GM21825 (cell line): Measurements from ENCODE around the gene OGT.
A peak's percentile ranks its signal among the peaks of the same experiment; 100 is the strongest.
"Not testable (repeated sequence)": the region's sequence is repeated elsewhere in the genome, so short reads cannot be mapped to it uniquely, and the experiment has no call there.

Source experiments
- ATAC-seq: cut with Tn5 transposase; IDR thresholded peaks from one replicate; pipeline ENCODE4 v1.9.1; 2021; ENCODE audit warnings: mild to moderate bottlenecking, moderate library complexity; ENCODE audit not compliant: unreplicated experiment

The OGT gene

GRCh38 chrX:71579136-71579989 is 46.5 kb downstream of the OGT start:
- ATAC-seq: no peak

DNA sequence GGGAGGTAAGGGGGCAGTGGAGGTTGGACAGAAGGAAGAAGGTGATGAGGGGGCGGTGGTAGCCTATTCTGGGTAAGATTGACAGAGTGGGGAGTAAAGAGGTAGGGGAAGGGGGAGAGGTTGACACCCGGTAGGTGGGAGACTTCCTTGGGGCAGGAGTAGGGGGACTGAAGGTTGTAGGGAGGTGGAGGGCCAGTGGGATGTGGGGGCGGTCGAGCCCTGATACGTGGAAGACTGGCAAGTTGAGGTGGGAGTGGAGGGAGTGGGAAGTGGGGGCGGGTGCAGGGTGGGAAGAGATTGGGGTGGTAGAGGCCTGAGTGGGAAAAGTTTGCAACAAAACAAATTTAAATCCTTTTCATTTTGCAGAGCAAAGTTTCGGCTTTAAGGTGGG is 47.1 kb downstream of the OGT start:
- no peak for ATAC-seq

DNA sequence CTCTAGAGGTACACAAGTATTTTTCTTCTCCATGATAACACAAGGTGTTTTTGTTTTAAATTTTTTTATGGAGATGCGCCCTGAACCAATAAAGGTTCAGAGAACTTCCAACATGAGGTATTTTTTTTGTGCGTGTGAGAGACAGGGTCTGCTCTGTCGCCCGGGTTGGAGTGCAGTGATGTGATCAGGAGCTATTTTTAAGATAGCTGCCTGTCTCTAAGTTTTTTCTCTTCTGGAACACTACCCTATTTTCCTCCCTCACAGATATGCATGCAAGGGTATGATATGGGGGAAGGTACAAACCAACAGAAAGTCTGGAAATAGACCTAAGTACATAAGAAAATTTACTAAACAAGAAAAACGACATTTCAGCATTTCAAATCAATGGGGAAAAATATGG is 48.3 kb downstream of the OGT start:
- ATAC-seq: no peak

GRCh38 chrX:71586929-71587328 is 54.0 kb downstream of the OGT start:
- no peak for ATAC-seq

DNA sequence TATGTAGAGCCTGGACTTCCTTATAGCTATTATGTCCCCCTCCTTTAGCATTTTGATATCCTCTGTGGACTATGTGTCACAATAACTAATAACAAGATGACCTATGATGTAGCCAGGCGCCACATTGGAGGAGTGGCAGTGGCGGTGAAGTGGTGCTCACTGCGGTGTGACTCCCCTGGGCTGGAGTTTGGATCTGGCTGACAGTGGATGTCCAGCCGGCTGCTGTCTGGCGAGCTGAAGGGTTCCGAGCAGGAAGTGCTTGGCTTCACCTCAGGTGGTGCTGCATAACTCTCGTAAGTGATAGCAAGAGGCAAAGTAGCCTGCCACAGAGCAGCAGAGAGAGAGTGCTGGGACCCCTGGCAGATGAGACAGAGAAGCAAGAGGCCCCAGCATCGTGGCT is 60.3 kb downstream of the OGT start:
- not testable (repeated sequence) for ATAC-seq

GRCh38 chrX:71599965-71600364 is 67.1 kb downstream of the OGT start:
- no peak for ATAC-seq

DNA sequence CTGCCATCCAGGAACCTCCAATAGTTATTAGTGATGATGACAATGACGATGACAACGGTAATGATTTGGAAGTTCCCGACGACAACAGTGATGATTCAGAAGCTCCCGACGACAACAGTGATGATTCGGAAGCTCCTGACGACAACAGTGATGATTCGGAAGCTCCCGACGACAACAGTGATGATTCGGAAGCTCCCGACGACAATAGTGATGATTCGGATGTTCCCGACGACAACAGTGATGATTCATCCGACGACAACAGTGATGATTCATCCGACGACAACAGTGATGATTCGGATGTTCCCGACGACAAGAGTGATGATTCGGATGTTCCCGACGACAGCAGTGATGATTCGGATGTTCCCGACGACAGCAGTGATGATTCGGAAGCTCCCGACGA is 70.7 kb downstream of the OGT start:
- no peak for ATAC-seq

GRCh38 chrX:71604141-71604540 is 71.2 kb downstream of the OGT start:
- no peak for ATAC-seq

- no peak for ATAC-seq
These were observed 72.1 kb downstream of the OGT start for GRCh38 chrX:71604796-71605568.

- ATAC-seq: no peak
These were observed 73.8 kb downstream of the OGT start for GRCh38 chrX:71606536-71607216.

DNA sequence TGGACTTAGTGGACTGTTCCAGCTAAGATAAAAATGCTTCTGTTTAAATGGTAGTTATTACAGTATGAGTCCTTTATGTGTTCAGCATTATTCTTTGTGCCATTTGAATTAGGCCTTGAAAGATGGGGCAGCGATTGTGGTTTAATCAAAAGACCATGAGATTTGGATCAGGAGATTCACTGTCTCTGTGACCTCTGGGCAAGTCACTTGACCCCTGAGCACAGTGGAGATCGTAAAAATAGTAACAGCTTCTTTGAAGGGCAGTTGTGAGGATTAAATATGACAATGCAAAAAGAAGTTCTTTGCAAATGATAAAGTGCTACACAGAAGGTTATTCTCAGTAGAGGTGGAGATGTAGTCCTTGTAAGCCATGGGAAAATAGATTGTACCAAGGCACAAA is 74.6 kb downstream of the OGT start:
- no peak for ATAC-seq

DNA sequence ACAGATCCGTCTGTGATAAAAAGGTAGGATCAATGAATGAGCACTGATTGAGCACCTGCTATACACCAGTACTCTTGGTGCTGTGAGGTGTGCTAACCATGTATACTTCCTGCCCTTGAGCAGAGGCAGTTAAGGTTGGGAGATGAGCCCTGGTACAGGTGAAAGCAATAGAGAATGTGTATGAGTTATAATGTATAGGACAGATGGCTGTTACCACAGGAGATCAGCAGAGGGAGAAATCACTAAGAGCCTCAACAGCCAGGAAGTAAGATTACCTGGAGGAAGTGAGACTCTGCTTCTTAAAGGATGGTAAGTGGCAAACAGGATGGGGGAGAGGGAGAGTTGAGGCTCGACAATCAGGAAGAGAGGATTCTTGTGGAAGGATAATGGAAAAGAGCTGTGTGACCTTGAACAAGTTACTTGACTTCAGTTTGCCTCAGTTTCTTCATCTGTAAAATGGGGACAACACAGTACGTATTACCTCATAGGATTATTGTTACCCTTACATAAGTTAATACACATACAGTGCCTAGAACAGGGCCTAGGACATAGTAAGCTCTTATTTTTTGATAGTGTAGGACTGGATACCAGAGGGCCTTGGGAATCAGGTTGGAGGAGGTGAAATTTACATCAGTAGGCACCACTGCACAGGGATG is 76.3 kb downstream of the OGT start:
- ATAC-seq: no peak

- ATAC-seq: not testable (repeated sequence)
These were observed 78.8 kb downstream of the OGT start for GRCh38 chrX:71611736-71612135.

GRCh38 chrX:71612256-71612655 is 79.4 kb downstream of the OGT start:
- no peak for ATAC-seq

DNA sequence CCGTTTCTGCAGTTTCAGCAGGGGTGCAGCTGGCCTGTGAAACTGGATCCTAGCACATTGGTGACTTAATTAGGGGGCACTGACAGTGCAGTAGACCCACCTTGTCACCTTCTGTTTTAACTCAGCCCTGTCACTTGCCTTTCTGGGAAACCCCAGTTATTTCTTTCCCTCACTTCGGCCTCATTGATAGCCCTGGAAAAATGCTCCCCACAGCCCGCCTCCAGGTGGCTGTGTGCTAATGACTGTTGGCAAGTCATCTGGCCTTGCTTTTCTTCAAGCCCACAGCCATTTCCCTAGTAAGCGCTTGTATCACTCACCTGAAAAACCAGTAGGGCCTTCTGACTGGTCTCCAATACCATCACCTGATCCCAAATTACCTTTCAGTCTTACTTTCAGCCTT is 82.2 kb downstream of the OGT start:
- ATAC-seq: no peak

DNA sequence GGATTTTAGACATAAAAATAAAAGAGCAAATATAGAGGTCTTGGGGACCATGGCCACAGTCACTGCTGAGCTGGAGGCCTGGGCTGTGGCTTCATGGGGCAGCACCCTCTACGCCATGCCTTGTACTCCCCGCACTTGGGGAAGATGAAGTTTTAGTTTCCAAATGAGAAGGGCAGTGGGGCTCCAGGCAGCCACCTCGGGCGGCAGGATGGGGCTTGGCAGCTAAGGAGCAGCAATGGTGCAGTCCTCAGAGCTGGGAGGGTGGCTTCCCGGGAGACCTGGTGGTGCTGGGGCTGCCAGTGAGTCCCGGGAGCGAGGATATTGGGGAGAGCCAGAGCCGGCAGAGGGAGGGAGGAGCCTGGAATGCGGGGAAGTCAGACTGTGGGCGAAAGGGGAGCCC is 83.0 kb downstream of the OGT start:
- no peak for ATAC-seq

DNA sequence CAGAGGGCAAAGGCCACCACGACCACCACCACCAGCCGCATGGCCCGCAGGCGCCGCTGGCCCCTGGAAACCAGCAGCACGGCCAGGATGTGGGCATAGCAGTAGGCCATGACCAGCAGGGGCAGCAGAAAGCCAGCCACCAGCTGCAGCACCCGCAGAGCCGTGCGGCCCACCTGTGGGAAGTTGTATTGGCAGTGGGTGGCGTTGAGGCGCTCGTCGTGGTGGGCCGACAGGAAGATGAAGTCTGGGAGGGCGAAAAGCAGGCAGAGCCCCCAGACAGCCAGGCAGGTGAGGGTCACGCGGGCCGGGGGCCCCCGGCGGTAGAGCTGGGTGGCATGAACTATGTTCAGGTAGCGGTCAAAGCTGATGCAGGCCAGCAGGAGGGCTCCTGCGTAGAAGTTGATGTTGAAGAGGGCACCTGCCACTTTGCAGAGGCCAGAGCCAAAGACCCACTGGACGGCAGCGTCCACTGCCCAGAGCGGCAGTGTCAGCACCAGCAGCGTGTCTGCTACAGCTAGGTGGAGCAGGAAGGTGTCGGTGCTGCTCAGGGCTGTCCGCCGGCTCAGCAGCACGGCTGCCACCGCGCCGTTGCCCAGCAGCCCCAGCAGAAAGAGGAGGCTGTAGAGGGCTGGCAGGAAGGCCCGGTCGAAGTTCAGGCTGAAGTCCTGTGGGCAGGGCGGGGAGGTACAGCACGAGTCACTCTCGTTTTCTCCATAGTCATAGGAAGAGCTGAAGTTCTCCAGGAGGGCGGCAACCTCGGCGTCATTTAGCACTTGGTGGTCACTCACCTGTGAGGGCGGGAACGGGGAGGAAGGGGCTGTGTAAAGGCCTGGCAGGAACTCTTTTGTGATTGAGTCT is 84.0 kb downstream of the OGT start:
- ATAC-seq: no peak

DNA sequence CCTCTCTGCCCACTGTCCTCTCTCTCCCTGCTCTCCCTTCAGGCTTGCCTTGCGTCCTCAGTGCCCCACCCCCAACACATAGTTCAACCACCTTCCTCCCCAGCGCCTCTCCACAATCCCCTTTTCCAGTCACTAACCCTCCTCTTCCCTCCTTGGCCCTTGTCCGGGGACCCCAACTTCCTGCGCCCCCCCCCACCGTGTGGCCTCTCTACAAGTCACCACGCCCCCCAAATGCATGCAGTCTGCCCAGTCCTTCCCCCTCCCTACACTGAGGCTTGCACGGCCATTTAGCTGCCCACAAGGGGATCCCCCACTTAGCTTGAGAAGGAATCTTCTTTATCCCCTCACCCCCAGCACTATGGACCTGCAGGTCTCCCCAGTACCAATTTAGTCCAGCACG is 84.8 kb downstream of the OGT start:
- no peak for ATAC-seq

DNA sequence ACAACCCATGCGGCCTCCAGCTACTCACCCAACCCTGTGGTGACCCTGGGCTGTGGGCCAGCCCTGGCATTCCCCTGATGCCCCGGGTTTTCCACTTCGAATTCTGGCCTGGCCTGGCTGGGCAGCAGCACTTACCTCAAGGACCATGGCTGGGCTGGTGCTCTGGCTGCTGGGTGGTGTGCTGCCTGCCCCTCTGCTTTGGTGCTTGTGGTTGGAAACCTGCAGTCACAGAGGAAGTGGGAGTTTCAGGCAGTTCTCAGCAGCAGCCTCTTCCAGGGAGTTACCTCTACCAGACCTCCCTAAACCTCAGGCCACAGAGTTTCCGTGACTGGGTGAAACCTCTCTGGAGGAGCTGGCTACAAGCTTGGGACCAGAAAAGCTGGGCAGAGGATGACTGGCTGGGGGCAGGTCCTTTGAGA is 85.4 kb downstream of the OGT start, which contains the start of gene CXCR3:
Gene CXCR3 (minus strand): TSS at position 209 of the 419 bp plus-strand sequence. CDS start 62 bp downstream, at position 147.
- ATAC-seq: peak; percentile 50

DNA sequence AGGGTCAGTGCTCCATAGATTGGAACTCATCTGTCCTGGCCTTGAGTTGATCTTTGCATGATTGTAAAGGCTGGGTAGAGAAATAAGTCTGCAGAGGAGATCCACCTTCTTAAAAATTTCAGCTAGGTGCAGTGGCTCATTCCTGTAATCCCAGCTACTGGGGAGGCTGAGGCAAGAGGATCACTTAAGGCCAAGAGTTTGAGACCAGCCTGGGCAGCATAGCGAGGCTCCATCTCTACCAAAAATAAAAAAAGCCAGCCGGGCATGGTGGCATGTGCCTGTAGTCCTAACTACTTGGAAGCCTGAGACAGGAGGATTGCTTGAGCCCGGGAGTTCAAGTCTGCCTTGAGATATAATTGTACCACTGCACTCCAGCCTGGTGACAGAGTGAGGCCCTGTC is 85.9 kb downstream of the OGT start:
- no peak for ATAC-seq
